Measurements from ENCODE around the gene ETFA. TPM values are rescaled to one million over a fixed set of nuclear protein-coding genes. Genes with fewer than 3 reads are reported as not detected.

The ETFA gene
- total RNA-seq, result 98.4 to 107 TPM (median 107 TPM) in 3 replicates

- peak; percentile 76 to 92 for DNase-seq (ENCODE audit: low spot score in 2 of 2, unreplicated experiment in 2 of 2)
- no peaks in the 10 kb centered on the region for H3K36me3 Mint-ChIP-seq
- no peak for TF ChIP-seq CTCF (IDR thresholded peaks at IDR 0.05; ENCODE audit: unreplicated experiment)
- H3K4me3 Mint-ChIP-seq, result peak within 1 kb of the TSS; percentile 85
- peak within 1 kb of the TSS; percentile 81 for H3K27ac Mint-ChIP-seq
- H3K27me3 Mint-ChIP-seq (ENCODE audit: low read depth), result no peaks in the 10 kb centered on the region
- no peaks in the 10 kb centered on the region for H3K9me3 Mint-ChIP-seq
- peaks cover 17% of the 10 kb centered on the region for H3K4me1 Mint-ChIP-seq
These were observed at the start of gene ETFA for GRCh38 chr15:76311100-76311953. TSS of gene ETFA (minus strand) at chr15:76311469. CDS start at chr15:76311388, 81 bp downstream.

DNA sequence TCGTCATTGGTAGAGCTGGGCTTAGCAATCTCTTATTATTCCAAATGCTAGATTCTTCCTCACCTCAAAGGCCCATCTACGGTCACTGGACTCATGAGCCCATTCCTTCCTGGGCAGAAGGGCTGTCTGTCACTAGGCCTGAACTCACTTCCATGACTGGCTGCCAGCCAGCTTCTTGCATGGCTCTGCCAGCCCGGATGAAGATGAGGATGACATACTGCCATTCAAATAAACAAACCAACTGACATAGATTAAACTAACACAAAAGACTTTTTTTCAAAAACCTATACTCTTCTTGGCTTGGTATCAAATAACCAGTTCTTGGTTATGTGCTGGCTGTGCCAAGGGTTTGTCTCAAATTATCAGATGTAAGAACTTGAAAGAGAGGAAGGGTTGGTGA lies 49.1 kb upstream of the ETFA start:
- no peak overlapping the region for H3K4me3 Mint-ChIP-seq

DNA sequence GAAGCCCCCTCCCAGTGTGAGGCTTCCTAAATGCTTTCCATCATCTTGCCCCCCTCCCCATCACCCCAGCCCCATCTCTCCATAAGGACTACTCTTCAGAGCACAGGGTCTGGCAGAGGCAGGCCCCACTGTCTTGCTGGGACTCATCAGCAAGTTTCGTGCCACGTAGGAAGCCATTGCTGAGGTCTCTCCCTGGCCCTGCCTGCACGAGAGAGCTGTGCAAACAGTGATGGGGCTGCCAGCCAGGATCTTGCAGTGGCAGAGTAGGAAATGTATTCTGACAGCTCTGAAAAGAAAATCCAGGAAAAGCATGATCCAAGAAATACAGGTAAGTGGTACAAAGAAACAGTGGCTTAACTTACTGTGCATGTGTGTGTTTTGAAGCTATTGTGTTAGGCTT lies 47.9 kb upstream of the ETFA start:
- no peak overlapping the region for H3K27ac Mint-ChIP-seq
- peaks cover 8% of the 10 kb centered on the region for H3K36me3 Mint-ChIP-seq
- no peak for DNase-seq (ENCODE audit: low spot score in 2 of 2, unreplicated experiment in 2 of 2)
- H3K27me3 Mint-ChIP-seq (ENCODE audit: low read depth), result peaks cover 30% of the 10 kb centered on the region
- no peak overlapping the region for H3K4me3 Mint-ChIP-seq
- H3K9me3 Mint-ChIP-seq, result no peaks in the 10 kb centered on the region
- peaks cover 24% of the 10 kb centered on the region for H3K4me1 Mint-ChIP-seq
- TF ChIP-seq CTCF (IDR thresholded peaks at IDR 0.05; ENCODE audit: unreplicated experiment), result no peak

More for the DNA sequence above, 49.1 kb upstream of the ETFA start:
- H3K27me3 Mint-ChIP-seq (ENCODE audit: low read depth), result peaks cover 28% of the 10 kb centered on the region
- H3K4me1 Mint-ChIP-seq, result peaks cover 30% of the 10 kb centered on the region
- TF ChIP-seq CTCF (IDR thresholded peaks at IDR 0.05; ENCODE audit: unreplicated experiment), result no peak
- peaks cover 8% of the 10 kb centered on the region for H3K36me3 Mint-ChIP-seq
- H3K27ac Mint-ChIP-seq, result no peak overlapping the region
- H3K9me3 Mint-ChIP-seq, result no peaks in the 10 kb centered on the region
- DNase-seq (ENCODE audit: low spot score in 2 of 2, unreplicated experiment in 2 of 2), result no peak

DNA sequence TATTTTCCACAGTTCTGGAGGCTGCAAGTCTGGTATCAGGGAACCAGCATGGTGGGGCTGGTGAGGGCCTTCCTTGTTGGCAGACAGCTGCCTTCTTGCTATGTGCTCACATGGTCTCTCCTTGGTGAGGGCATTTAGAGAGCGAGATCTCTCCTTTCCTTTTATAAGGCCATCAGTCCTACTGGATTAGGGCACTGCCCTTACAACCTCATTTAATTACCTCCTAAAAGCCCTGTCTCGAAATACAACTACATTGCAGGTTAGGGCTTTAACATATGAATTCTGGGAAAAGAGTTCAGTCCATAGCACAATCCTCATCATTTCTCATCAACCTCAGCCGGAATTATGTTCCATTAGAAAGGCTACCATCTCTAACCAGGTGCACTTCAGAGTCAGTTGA lies 47.2 kb upstream of the ETFA start:
- H3K9me3 Mint-ChIP-seq, result no peaks in the 10 kb centered on the region
- DNase-seq (ENCODE audit: low spot score in 2 of 2, unreplicated experiment in 2 of 2), result no peak
- no peak overlapping the region for H3K27ac Mint-ChIP-seq
- H3K4me1 Mint-ChIP-seq, result peaks cover 18% of the 10 kb centered on the region
- H3K27me3 Mint-ChIP-seq (ENCODE audit: low read depth), result peaks cover 37% of the 10 kb centered on the region
- H3K36me3 Mint-ChIP-seq, result peaks cover 8% of the 10 kb centered on the region
- no peak for TF ChIP-seq CTCF (IDR thresholded peaks at IDR 0.05; ENCODE audit: unreplicated experiment)
- no peak overlapping the region for H3K4me3 Mint-ChIP-seq

- DNase-seq (ENCODE audit: low spot score in 2 of 2, unreplicated experiment in 2 of 2), result no peak
- Mint-ChIP-seq H3K9me3 (no peaks in the 10 kb centered on the region), H3K27me3 (ENCODE audit: low read depth) (peaks cover 52% of the 10 kb centered on the region), H3K4me1 (peaks cover 9% of the 10 kb centered on the region), H3K36me3 (peaks cover 8% of the 10 kb centered on the region), H3K4me3 (no peak overlapping the region), H3K27ac (no peak overlapping the region)
- TF ChIP-seq CTCF (IDR thresholded peaks at IDR 0.05; ENCODE audit: unreplicated experiment), result no peak
These were observed 43.7 kb upstream of the ETFA start for GRCh38 chr15:76354823-76355440.
